Measurements from ENCODE around the gene DOCK6. TPM values are rescaled to one million over a fixed set of nuclear protein-coding genes. Genes with fewer than 3 reads are reported as not detected.

DOCK6 gene
- total and polyA plus RNA-seq, 2 of the 13 experiments (the other 11 are each of a cell fraction or from before 2014, with no cell fraction given) = 5.4 to 38.1 TPM

- no TSS peak for BruUV-seq (replicated peaks)
- POLR2A ChIA-PET = interaction anchor here (2.0 to 2.9 kb wide), 2 partner anchors 92 to 140 kb away, joined by 10 to 22 read pairs; partner anchors contain the start of gene SWSAP1
- ATAC-seq (no peak), FAIRE-seq (no peak), DNase-seq (ENCODE audit: low spot score) (peak; percentile 75)
- H3K79me2 ChIP-seq (ENCODE audit: insufficient read depth, low read length) = peaks cover 2% of the 10 kb centered on the region
- CTCF ChIA-PET (ENCODE audit: low intra/inter-chr PET ratio, low total read pairs) = no interaction called here
- intact Hi-C loops (cut with micrococcal nuclease; ENCODE audit: unreplicated experiment) (no loop called here), in situ Hi-C loops (cut with HindIII; ENCODE audit: extremely low pct_ligation_motif_present, low pct_unique_long_range_greater_than_20kb) (no loop called here)
- H3K4me3 ChIP-seq (replicated peaks in 1 of 3; ENCODE audit: insufficient read depth in 1 of 3, low read depth in 2 of 3, low read length in 3 of 3) = no peak overlapping the region
- H3K27ac ChIP-seq (ENCODE audit: extremely low read length, insufficient read depth, low read length) = no peak overlapping the region
- H3K36me3 ChIP-seq (replicated peaks in 1 of 2; ENCODE audit: control insufficient read depth in 1 of 2, insufficient read depth in 2 of 2, low read length in 2 of 2) = peaks cover 3 to 12% of the 10 kb centered on the region in 2 experiments; a peak in 3 of 5 replicates
- H3K9ac ChIP-seq (ENCODE audit: insufficient read depth, low read depth, low read length) = no peak overlapping the region
- no peaks in the 10 kb centered on the region for H3K27me3 ChIP-seq (ENCODE audit: control insufficient read depth in 1 of 2, insufficient read depth in 2 of 2, low read length in 2 of 2)
- H2AFZ ChIP-seq (ENCODE audit: low read length) = no peak overlapping the region
- WGBS (ENCODE audit: low lambda C conversion rate) = 64% methylated on average over 5 of the region's 5 CpGs
- peaks cover 77% of the 10 kb centered on the region for H3K4me1 ChIP-seq (ENCODE audit: insufficient read depth, low read length)
- no peaks in the 10 kb centered on the region for H3K9me3 ChIP-seq (ENCODE audit: low read length)
- H3K4me2 ChIP-seq (ENCODE audit: low read depth, low read length) = no peak overlapping the region
- no peaks in the 10 kb centered on the region for H4K20me1 ChIP-seq (ENCODE audit: insufficient read depth, low read length)
- TF ChIP-seq SSRP1 (CRISPR knock-in tag; IDR thresholded peaks at IDR 0.05) (no peak), ZNF101 (CRISPR knock-in tag; IDR thresholded peaks at IDR 0.05; ENCODE audit: borderline replicate concordance, low read depth) (no peak), U2AF2 (IDR thresholded peaks at IDR 0.05; ENCODE audit: low read depth, low read length) (no peak), RCOR2 (CRISPR knock-in tag; IDR thresholded peaks at IDR 0.05) (peak; percentile 49; the same call in 1 of the 2 replicates), ZNF121 (CRISPR knock-in tag; IDR thresholded peaks at IDR 0.05) (peak; percentile 21; the same call in 1 of the 2 replicates), CREM (IDR thresholded peaks at IDR 0.05) (peak; percentile 51; the same call in 1 of the 2 replicates), CREM (CRISPR knock-in tag; IDR thresholded peaks at IDR 0.05) (no peak), ZC3H4 (CRISPR knock-in tag; IDR thresholded peaks at IDR 0.05; ENCODE audit: borderline replicate concordance) (no peak), ZMYM3 (CRISPR knock-in tag; IDR thresholded peaks at IDR 0.05) (peak; percentile 76), TBX2 (CRISPR knock-in tag; IDR thresholded peaks at IDR 0.05; ENCODE audit: borderline replicate concordance) (0 out of 2 replicates have a peak, but pooled peaks have one; percentile 17), ZNF589 (CRISPR knock-in tag; conservative IDR thresholded peaks at IDR 0.05) (no peak), ZNF362 (CRISPR knock-in tag; IDR thresholded peaks at IDR 0.05; ENCODE audit: borderline replicate concordance) (no peak), ZNF496 (CRISPR knock-in tag; IDR thresholded peaks at IDR 0.05; ENCODE audit: insufficient replicate concordance) (no peak), FOSL2 (CRISPR knock-in tag; IDR thresholded peaks at IDR 0.05) (0 out of 2 replicates have a peak, but pooled peaks have one; percentile 10), ZUFSP (CRISPR knock-in tag; IDR thresholded peaks at IDR 0.05; ENCODE audit: borderline replicate concordance) (no peak), ZBTB21 (CRISPR knock-in tag; IDR thresholded peaks at IDR 0.05) (0 out of 2 replicates have a peak, but pooled peaks have one; percentile 61), ATF1 (CRISPR knock-in tag; IDR thresholded peaks at IDR 0.05) (peak; percentile 41; the same call in 1 of the 2 replicates), ARNT2 (CRISPR knock-in tag; IDR thresholded peaks at IDR 0.05; ENCODE audit: low read depth) (no peak), ZFY (CRISPR knock-in tag; IDR thresholded peaks at IDR 0.05) (0 out of 2 replicates have a peak, but pooled peaks have one; percentile 17), ATF7 (IDR thresholded peaks at IDR 0.05) (peak; percentile 92), ATF7 (CRISPR knock-in tag; IDR thresholded peaks at IDR 0.05) (no peak), RFXAP (CRISPR knock-in tag; IDR thresholded peaks at IDR 0.05; ENCODE audit: borderline replicate concordance) (no peak), ADNP (CRISPR knock-in tag; IDR thresholded peaks at IDR 0.05) (peak; percentile 63; the same call in 1 of the 2 replicates), ZNF235 (CRISPR knock-in tag; IDR thresholded peaks at IDR 0.05; ENCODE audit: borderline replicate concordance) (no peak), ZNF768 (CRISPR knock-in tag; IDR thresholded peaks at IDR 0.05) (peak; percentile 15; the same call in 1 of the 2 replicates)
Observed at GRCh38 chr19:11234486-11235075, 27.7 kb downstream of the DOCK6 start.

Measured in HepG2 (cell line).